ENCODE results near the gene C9orf57.
"Not testable (repeated sequence)": the region's sequence is repeated elsewhere in the genome, so short reads cannot be mapped to it uniquely, and the experiment has no call there.

Gene C9orf57

GRCh38 chr9:72060513-72060912, at the start of gene C9orf57:
C9orf57 (minus strand) TSS chr9:72060613; CDS start chr9:72059331, 1,282 bp downstream.
- H3K4me3 ChIP-seq (replicated peaks; ENCODE audit: low read depth, low read length), result no peak within 1 kb of the TSS
- no peak for DNase-seq (ENCODE audit: extremely low read depth, low read depth)
- TF ChIP-seq, protein P1, sequence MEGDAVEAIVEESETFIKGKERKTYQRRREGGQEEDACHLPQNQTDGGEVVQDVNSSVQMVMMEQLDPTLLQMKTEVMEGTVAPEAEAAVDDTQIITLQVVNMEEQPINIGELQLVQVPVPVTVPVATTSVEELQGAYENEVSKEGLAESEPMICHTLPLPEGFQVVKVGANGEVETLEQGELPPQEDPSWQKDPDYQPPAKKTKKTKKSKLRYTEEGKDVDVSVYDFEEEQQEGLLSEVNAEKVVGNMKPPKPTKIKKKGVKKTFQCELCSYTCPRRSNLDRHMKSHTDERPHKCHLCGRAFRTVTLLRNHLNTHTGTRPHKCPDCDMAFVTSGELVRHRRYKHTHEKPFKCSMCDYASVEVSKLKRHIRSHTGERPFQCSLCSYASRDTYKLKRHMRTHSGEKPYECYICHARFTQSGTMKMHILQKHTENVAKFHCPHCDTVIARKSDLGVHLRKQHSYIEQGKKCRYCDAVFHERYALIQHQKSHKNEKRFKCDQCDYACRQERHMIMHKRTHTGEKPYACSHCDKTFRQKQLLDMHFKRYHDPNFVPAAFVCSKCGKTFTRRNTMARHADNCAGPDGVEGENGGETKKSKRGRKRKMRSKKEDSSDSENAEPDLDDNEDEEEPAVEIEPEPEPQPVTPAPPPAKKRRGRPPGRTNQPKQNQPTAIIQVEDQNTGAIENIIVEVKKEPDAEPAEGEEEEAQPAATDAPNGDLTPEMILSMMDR (IDR thresholded peaks at IDR 0.05; ENCODE audit: low read depth, low read length, missing control alignments), result no peak

GRCh38 chr9:72102520-72102919, 42.1 kb upstream of the C9orf57 start:
- no peak overlapping the region for H3K4me3 ChIP-seq (replicated peaks; ENCODE audit: low read depth, low read length)
- DNase-seq (ENCODE audit: extremely low read depth, low read depth), result no peak
- TF ChIP-seq, protein P1 (IDR thresholded peaks at IDR 0.05; ENCODE audit: low read depth, low read length, missing control alignments), result no peak

DNA sequence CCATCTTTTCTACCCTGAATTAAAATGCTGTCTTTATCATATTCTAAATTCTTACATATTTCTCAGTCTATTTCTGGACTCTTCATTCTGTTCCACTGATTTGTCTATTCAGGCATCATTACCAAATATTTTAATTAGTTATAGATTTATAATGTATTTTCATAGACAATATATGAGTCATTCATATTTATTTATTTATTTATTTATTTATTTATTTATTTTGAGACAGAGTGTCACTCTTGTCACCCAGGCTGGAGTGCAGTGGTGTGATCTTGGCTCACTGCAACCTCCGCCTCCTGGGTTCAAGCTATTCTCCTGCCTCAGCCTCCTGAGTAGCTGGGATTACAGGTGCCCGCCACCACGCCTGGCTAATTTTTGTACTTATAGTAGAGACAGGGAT, 35.1 kb upstream of the C9orf57 start:
- not testable (repeated sequence) for DNase-seq (ENCODE audit: extremely low read depth, low read depth); H3K4me3 ChIP-seq (replicated peaks; ENCODE audit: low read depth, low read length)

DNA sequence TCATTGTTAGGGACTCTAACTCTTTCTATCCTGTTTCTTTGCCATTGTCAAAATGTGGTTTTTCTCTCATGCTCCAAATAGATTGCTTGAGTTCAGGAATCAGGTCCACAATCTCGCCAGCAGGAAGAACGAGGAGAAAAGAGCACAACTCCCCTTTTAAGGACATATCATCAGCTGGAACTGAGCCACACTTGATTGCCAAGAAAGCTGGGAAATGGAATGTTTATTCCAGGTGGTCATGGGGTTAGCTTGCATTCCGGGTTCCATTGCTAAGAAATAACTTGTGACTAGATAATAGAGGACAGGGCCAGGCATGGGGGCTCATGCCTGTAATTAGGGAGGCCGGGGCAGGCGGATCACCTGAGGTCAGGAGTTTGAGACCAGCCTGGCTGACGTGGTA, 32.4 kb upstream of the C9orf57 start:
- no peak for DNase-seq (ENCODE audit: extremely low read depth, low read depth)
- TF ChIP-seq, protein P1 (IDR thresholded peaks at IDR 0.05; ENCODE audit: low read depth, low read length, missing control alignments), result no peak
- no peak overlapping the region for H3K4me3 ChIP-seq (replicated peaks; ENCODE audit: low read depth, low read length)

DNA sequence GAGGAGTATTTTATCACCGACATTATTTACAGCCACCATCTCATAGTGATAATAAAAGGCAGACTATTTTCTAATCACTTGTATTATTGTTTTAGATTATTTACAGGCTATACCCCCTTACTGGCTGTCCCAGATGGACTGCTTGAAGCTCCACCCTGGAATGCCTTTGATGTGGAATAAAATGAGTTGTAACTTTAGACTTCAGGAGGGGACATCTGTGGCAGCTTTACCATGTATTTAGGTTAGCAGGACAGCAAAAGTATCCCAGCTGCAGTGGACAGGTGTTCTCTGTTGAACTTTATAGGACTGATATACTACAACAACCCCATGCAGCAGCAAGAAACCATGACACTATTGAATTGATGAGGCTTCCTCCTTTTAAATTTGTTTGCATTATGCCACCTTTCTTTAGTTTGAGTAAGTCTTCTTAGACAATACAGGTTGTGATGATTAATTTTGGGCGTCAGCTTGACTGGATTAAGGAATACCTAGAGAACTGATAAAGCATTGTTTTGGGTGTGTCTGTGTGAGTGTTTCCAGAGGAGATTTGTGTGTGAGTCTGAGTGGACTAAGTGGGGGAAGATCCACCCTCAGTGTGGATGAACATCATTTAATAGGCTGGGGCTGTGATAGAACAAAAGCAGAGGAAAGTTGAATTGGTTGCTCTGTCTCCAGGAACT, 29.2 kb upstream of the C9orf57 start:
- TF ChIP-seq, protein P1 (IDR thresholded peaks at IDR 0.05; ENCODE audit: low read depth, low read length, missing control alignments), result no peak
- H3K4me3 ChIP-seq (replicated peaks; ENCODE audit: low read depth, low read length), result no peak overlapping the region
- DNase-seq (ENCODE audit: extremely low read depth, low read depth), result no peak

DNA sequence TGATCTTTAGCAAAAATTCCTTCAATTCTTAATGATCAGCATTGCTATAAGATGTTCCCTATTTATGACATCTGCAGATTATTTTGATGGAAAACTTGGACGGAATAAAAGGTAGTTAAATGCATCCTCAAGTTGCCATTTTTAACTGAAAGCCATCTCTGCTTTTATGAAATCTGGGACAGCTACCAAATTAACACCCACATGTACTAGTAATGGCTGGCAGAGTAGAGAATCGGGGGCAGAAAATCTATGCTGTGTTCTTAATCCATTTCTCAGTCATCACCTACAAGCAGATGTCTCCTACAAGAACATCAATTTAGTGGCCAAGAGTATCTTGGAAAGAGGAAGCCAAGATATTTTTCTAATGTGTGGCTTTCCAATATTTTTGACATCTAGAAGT, 22.1 kb upstream of the C9orf57 start:
- H3K4me3 ChIP-seq (replicated peaks; ENCODE audit: low read depth, low read length), result no peak overlapping the region
- TF ChIP-seq, protein P1 (IDR thresholded peaks at IDR 0.05; ENCODE audit: low read depth, low read length, missing control alignments), result no peak
- no peak for DNase-seq (ENCODE audit: extremely low read depth, low read depth)

DNA sequence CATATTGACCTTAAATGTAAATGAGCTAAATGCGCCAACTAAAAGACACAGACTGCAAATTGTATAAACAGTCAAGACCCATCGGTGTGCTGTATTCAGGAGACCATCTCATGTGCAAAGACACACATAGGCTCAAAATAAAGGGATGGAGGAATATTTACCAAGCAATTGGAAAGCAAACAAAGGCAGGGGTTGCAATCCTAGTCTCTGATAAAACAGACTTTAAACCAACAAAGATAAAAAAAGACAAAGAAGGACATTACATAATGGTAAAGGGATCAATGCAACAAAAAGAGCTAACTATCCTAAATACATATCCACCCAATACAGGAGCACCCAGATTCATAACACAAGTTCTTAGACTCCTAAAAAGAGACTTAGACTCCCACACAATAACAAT, 14.3 kb upstream of the C9orf57 start:
- DNase-seq (ENCODE audit: extremely low read depth, low read depth); H3K4me3 ChIP-seq (replicated peaks; ENCODE audit: low read depth, low read length): not testable (repeated sequence)

DNA sequence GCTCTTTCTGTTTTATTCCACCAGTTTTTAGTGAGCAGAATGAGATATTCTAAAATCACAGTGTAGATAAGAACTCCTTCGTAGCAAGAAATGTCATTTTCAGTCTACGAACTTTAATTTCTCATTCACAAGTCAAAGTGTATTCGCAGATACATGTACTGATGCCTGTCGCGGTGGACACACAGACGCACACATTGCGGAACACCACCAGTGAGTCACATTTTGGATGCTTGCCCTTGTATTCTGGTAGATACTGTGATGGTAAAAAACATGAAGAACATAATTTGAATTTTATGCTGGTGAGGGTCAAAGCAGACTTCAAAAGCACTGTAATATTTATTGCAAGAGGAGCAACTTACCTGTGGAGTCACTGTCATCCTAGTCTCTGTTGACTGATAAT, 4.7 kb upstream of the C9orf57 start:
- H3K4me3 ChIP-seq (replicated peaks; ENCODE audit: low read depth, low read length), result no peak overlapping the region
- TF ChIP-seq, protein P1 (IDR thresholded peaks at IDR 0.05; ENCODE audit: low read depth, low read length, missing control alignments), result no peak
- DNase-seq (ENCODE audit: extremely low read depth, low read depth), result no peak

Data from HFF-Myc (cell line).